Common myeloid progenitor, CD34-positive (primary cell): Measurements from ENCODE around the gene GEN1.
A peak's percentile ranks its signal among the peaks of the same experiment; 100 is the strongest.
"Not testable (repeated sequence)": the region's sequence is repeated elsewhere in the genome, so short reads cannot be mapped to it uniquely, and the experiment has no call there.

ENCODE experiments used
- CTCF ChIA-PET: fragments of 350-600 bp; sonication (Branson Sonifier 250); formaldehyde crosslinking; loops from one replicate; lab custom pipeline; 2021; ENCODE audit warnings: antibody characterized with exemption; lab: Charles Lee
- POLR2A ChIA-PET: fragments of 350-600 bp; sonication (Branson Sonifier 250); formaldehyde crosslinking; loops from one replicate; lab custom pipeline; 2021; ENCODE audit warnings: antibody characterized with exemption; lab: Charles Lee
- DNase-seq, 3 donors: peaks; one replicate each; pipeline versions ENCODE4 v3.0.0 to v3.0.0-alpha.2; 2013
- H3K27ac ChIP-seq, 2 experiments: 1 replicate in 1 of 2; 2 replicates in 1 of 2; pipeline ENCODE4 v1.7.0; 2013; ENCODE audit warnings: inconsistent platforms in 2 of 2, low read length in 2 of 2, mild to moderate bottlenecking in 2 of 2, low read depth in 1 of 2, moderate library complexity in 1 of 2; ENCODE audit not compliant: severe bottlenecking in 2 of 2, insufficient read depth in 1 of 2, poor library complexity in 1 of 2
- H3K27me3 ChIP-seq, 5 experiments: replicated peaks in 2 of 5; 1 replicate in 3 of 5; 2 replicates in 2 of 5; pipeline versions ENCODE4 v1.6.1 to v1.7.0; 2013; ENCODE audit warnings: low read length in 4 of 5, mild to moderate bottlenecking in 2 of 5, moderate library complexity in 2 of 5, inconsistent platforms in 1 of 5; ENCODE audit not compliant: insufficient read depth in 5 of 5, control insufficient read depth in 4 of 5
- H3K36me3 ChIP-seq, 4 experiments: 1 replicate in 2 of 4; 2 replicates in 2 of 4; pipeline versions ENCODE4 v1.6.1 to v1.7.0; 2013; ENCODE audit warnings: low read length in 3 of 4, control low read depth in 1 of 4, mild to moderate bottlenecking in 1 of 4; ENCODE audit not compliant: control insufficient read depth in 4 of 4, insufficient read depth in 4 of 4
- H3K4me1 ChIP-seq, 4 experiments: 1 replicate in 3 of 4; 2 replicates in 1 of 4; pipeline versions ENCODE4 v1.6.1 to v1.7.1; 2013; ENCODE audit warnings: low read length in 3 of 4, mild to moderate bottlenecking in 3 of 4, control low read depth in 1 of 4, inconsistent platforms in 1 of 4, moderate library complexity in 1 of 4; ENCODE audit not compliant: control insufficient read depth in 4 of 4, insufficient read depth in 4 of 4; ENCODE audit errors: control extremely low read depth in 1 of 4
- H3K4me3 ChIP-seq, 7 experiments: 1 replicate in 4 of 7; 2 replicates in 3 of 7; pipeline versions ENCODE4 v1.5.1 to v1.7.0; 2013; ENCODE audit warnings: mild to moderate bottlenecking in 7 of 7, low read length in 6 of 7, moderate library complexity in 6 of 7, inconsistent platforms in 2 of 7, low read depth in 2 of 7, control low read depth in 1 of 7; ENCODE audit not compliant: insufficient read depth in 4 of 7, control insufficient read depth in 1 of 7; ENCODE audit errors: extremely low read depth in 1 of 7
- H3K9me3 ChIP-seq, 5 experiments: 1 replicate in 4 of 5; 2 replicates in 1 of 5; pipeline versions ENCODE4 v1.6.1 to v1.7.1; 2013; ENCODE audit warnings: low read length in 4 of 5, mild to moderate bottlenecking in 2 of 5, inconsistent platforms in 1 of 5, low read depth in 1 of 5, moderate library complexity in 1 of 5; ENCODE audit not compliant: control insufficient read depth in 4 of 5, insufficient read depth in 2 of 5; ENCODE audit errors: control extremely low read depth in 1 of 5
- WGBS: methylation state at CpG from one replicate; pipeline ENCODE4 v1.1.5; 2013; ENCODE audit not compliant: insufficient coverage; 5-methylcytosine and 5-hydroxymethylcytosine counted together

The GEN1 gene

GRCh38 chr2:17821080-17821479 lies 67.1 kb downstream of the GEN1 start:
- Histone ChIP-seq H3K4me3 (no peak overlapping the region), H3K27me3 (no peaks in the 10 kb centered on the region), H3K4me1 (peaks cover 1 to 30% (median 9%) of the 10 kb centered on the region in 4 experiments), H3K27ac (no peak overlapping the region), H3K36me3 (no peaks in the 10 kb centered on the region), H3K9me3 (no peaks in the 10 kb centered on the region)
- WGBS = 96% methylated on average over 3 of the region's 3 CpGs
- ChIA-PET POLR2A (interaction anchor here (0.7 kb wide), 1 partner anchor 14 kb away, joined by 5 read pairs; no protein-coding TSS in a partner anchor), CTCF (interaction anchor here (0.8 to 1.7 kb wide), 6 partner anchors 8 to 127 kb away, joined by 3 to 5 read pairs (median 3); no protein-coding TSS in a partner anchor)
- DNase-seq = no peak

- POLR2A ChIA-PET = no interaction called here
- peaks cover 1 to 30% (median 9%) of the 10 kb centered on the region in 4 experiments for H3K4me1 ChIP-seq
- DNase-seq = peak in 1 of 3 donors; percentile 30
- no peak overlapping the region for H3K4me3 ChIP-seq
- no peak overlapping the region for H3K27ac ChIP-seq
- H3K27me3 ChIP-seq = no peaks in the 10 kb centered on the region
- CTCF ChIA-PET = interaction anchor here (0.8 to 1.7 kb wide), 5 partner anchors 7 to 41 kb away, joined by 3 to 5 read pairs (median 3); no protein-coding TSS in a partner anchor
- H3K9me3 ChIP-seq = no peaks in the 10 kb centered on the region
- H3K36me3 ChIP-seq = no peaks in the 10 kb centered on the region
- WGBS = 68% methylated on average over 5 of the region's 7 CpGs
These were observed 67.9 kb downstream of the GEN1 start for GRCh38 chr2:17821535-17822444.

GRCh38 chr2:17822445-17823117 lies 68.6 kb downstream of the GEN1 start:
- DNase-seq = no peak
- Histone ChIP-seq H3K27me3 (no peaks in the 10 kb centered on the region), H3K4me3 (no peak overlapping the region), H3K4me1 (peaks cover 1 to 30% (median 9%) of the 10 kb centered on the region in 4 experiments), H3K36me3 (no peaks in the 10 kb centered on the region), H3K9me3 (no peaks in the 10 kb centered on the region), H3K27ac (no peak overlapping the region)
- WGBS = 92% methylated on average over 2 of the region's 4 CpGs
- CTCF ChIA-PET = interaction anchor here (1.0 kb wide), 1 partner anchor 9 kb away, joined by 4 read pairs; no protein-coding TSS in a partner anchor
- POLR2A ChIA-PET = no interaction called here

- H3K27me3 ChIP-seq, H3K4me3 ChIP-seq, POLR2A ChIA-PET, H3K9me3 ChIP-seq, DNase-seq, H3K36me3 ChIP-seq, CTCF ChIA-PET, H3K27ac ChIP-seq: not testable (repeated sequence)
- peaks cover 1 to 23% (median 6%) of the 10 kb centered on the region in 4 experiments for H3K4me1 ChIP-seq
- WGBS = 67% methylated on average over 3 of the region's 4 CpGs
These were observed 69.7 kb downstream of the GEN1 start for GRCh38 chr2:17823646-17824045.

- DNase-seq = no peak
- Histone ChIP-seq H3K4me1 (peaks cover 0 to 12% (median 7%) of the 10 kb centered on the region in 4 experiments), H3K36me3 (no peaks in the 10 kb centered on the region), H3K9me3 (no peaks in the 10 kb centered on the region), H3K27ac (no peak overlapping the region), H3K4me3 (no peak overlapping the region), H3K27me3 (peaks cover 0 to 15% (median 6%) of the 10 kb centered on the region in 5 experiments)
- WGBS = 100% methylated on average over 5 of the region's 5 CpGs
- ChIA-PET CTCF (interaction anchor here (1.3 kb wide), 1 partner anchor 11 kb away, joined by 3 read pairs; the partner anchor contains the start of gene MSGN1), POLR2A (no interaction called here)
These were observed 73.4 kb downstream of the GEN1 start for GRCh38 chr2:17827316-17827715.

- ChIA-PET CTCF (interaction anchor here (1.0 to 1.3 kb wide), 2 partner anchors 12 to 108 kb away, joined by 3 read pairs; partner anchors contain the start of gene MSGN1), POLR2A (interaction anchor here (0.6 kb wide), 1 partner anchor 777 kb away, joined by 5 read pairs; no protein-coding TSS in a partner anchor)
- H3K4me1 ChIP-seq = peaks cover 0 to 9% (median 6%) of the 10 kb centered on the region in 4 experiments
- peaks cover 0 to 15% (median 6%) of the 10 kb centered on the region in 5 experiments for H3K27me3 ChIP-seq
- no peak overlapping the region for H3K27ac ChIP-seq
- H3K4me3 ChIP-seq = no peak overlapping the region
- DNase-seq = no peak
- H3K9me3 ChIP-seq = no peaks in the 10 kb centered on the region
- H3K36me3 ChIP-seq = no peaks in the 10 kb centered on the region
- whole genome bisulfite sequencing = no CpG with 5 or more reads among the region's 2 CpGs
These were observed 73.8 kb downstream of the GEN1 start for GRCh38 chr2:17827785-17828184.
